Ishikawa (cell line): Measurements from ENCODE around the gene ALDH1A2.

Experiments used
- EP300 ChIP-seq: IDR thresholded peaks from 2 replicates; pipeline ENCODE4 v1.6.1; 2012; ENCODE audit warnings: borderline replicate concordance
- FOXM1 ChIP-seq: IDR thresholded peaks from 2 replicates; pipeline ENCODE4 v1.6.1; 2012; ENCODE audit warnings: low read depth, borderline replicate concordance
- NFIC ChIP-seq: IDR thresholded peaks from 2 replicates; pipeline ENCODE4 v1.6.1; 2012
- RAD21 ChIP-seq: IDR thresholded peaks from 2 replicates; pipeline ENCODE4 v1.6.1; 2012; ENCODE audit warnings: low read depth
- REST ChIP-seq: IDR thresholded peaks from 2 replicates; pipeline ENCODE4 v1.6.1; 2012; ENCODE audit warnings: low read depth, mild to moderate bottlenecking
- TCF12 ChIP-seq: IDR thresholded peaks from 2 replicates; pipeline ENCODE4 v1.6.1; 2012; ENCODE audit warnings: low read depth
- YY1 ChIP-seq: IDR thresholded peaks from 2 replicates; pipeline ENCODE4 v1.6.1; 2012; ENCODE audit warnings: low read depth
- TF ChIP-seq, protein P1 (sequence below): IDR thresholded peaks from 2 replicates; pipeline ENCODE4 v1.6.1; 2012

DNA sequence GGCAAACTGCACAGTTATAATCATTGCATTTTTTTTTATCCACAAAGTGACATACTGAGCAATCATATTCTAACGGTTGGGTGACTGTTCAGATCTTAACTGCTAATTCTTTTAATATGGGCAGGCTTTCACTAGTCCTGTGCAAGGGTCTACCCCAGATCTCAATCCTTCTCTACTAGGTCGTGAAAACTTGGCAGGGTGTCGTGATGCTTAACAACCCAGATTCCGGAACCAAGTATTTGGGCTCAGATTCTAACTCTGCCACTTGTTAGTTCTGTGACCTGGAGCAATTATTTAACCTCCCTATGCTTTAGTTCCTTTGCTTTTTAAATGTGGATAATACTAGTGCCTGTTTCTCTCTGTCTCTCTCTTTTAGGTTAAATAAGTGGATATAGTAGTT lies 16.4 kb upstream of the ALDH1A2 start:
- TF ChIP-seq EP300, result no peak
- no peak for TF ChIP-seq FOXM1
- TF ChIP-seq YY1, result no peak
- no peak for TF ChIP-seq REST
- TF ChIP-seq, protein P1, sequence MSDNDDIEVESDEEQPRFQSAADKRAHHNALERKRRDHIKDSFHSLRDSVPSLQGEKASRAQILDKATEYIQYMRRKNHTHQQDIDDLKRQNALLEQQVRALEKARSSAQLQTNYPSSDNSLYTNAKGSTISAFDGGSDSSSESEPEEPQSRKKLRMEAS, result no peak
- TF ChIP-seq RAD21, result no peak
- TF ChIP-seq NFIC, result no peak
- TF ChIP-seq TCF12, result no peak
